Measurements from ENCODE around the gene MYO16.

MYO16 gene

GRCh38 chr13:109244566-109244965 lies 615.2 kb downstream of the MYO16 start:
- no peak for DNase-seq (ENCODE audit: extremely low read depth, low read depth)
- TF ChIP-seq, protein P1, sequence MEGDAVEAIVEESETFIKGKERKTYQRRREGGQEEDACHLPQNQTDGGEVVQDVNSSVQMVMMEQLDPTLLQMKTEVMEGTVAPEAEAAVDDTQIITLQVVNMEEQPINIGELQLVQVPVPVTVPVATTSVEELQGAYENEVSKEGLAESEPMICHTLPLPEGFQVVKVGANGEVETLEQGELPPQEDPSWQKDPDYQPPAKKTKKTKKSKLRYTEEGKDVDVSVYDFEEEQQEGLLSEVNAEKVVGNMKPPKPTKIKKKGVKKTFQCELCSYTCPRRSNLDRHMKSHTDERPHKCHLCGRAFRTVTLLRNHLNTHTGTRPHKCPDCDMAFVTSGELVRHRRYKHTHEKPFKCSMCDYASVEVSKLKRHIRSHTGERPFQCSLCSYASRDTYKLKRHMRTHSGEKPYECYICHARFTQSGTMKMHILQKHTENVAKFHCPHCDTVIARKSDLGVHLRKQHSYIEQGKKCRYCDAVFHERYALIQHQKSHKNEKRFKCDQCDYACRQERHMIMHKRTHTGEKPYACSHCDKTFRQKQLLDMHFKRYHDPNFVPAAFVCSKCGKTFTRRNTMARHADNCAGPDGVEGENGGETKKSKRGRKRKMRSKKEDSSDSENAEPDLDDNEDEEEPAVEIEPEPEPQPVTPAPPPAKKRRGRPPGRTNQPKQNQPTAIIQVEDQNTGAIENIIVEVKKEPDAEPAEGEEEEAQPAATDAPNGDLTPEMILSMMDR (IDR thresholded peaks at IDR 0.05; ENCODE audit: low read depth, low read length), result no peak

DNA sequence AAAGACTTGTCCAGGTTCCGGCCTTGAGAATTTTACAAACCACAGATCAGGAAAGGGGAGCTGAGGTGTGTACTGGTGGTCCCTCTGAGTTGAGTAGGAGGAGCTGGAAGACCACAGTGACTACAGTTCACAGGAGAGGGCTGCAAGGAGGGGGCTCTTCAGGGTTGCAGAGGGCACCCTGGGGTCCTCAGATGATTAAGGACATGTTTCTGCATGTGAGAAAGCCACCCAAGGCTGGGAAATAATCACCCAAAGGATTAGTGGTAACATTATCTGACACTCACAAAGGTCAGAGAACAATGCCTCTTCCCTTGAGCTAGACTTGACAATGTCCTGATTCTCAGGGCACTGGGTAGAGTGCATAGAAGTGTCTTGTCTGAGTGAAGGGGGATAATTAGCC lies 616.6 kb downstream of the MYO16 start:
- DNase-seq (ENCODE audit: extremely low read depth, low read depth), result no peak
- TF ChIP-seq, protein P1 (IDR thresholded peaks at IDR 0.05; ENCODE audit: low read depth, low read length), result no peak

GRCh38 chr13:109249780-109250528 lies 620.5 kb downstream of the MYO16 start:
- TF ChIP-seq, protein P1 (IDR thresholded peaks at IDR 0.05; ENCODE audit: low read depth, low read length), result no peak

GRCh38 chr13:109251956-109252355 lies 622.5 kb downstream of the MYO16 start:
- TF ChIP-seq, protein P1 (IDR thresholded peaks at IDR 0.05; ENCODE audit: low read depth, low read length), result no peak
- no peak for DNase-seq (ENCODE audit: extremely low read depth, low read depth)

More at GRCh38 chr13:109249780-109250528, 620.5 kb downstream of the MYO16 start:
- no peak for DNase-seq (ENCODE audit: extremely low read depth, low read depth)

- no peak for DNase-seq (ENCODE audit: extremely low read depth, low read depth)
- TF ChIP-seq, protein P1 (IDR thresholded peaks at IDR 0.05; ENCODE audit: low read depth, low read length), result no peak
Observed at GRCh38 chr13:109253316-109253715, 623.9 kb downstream of the MYO16 start.

DNA sequence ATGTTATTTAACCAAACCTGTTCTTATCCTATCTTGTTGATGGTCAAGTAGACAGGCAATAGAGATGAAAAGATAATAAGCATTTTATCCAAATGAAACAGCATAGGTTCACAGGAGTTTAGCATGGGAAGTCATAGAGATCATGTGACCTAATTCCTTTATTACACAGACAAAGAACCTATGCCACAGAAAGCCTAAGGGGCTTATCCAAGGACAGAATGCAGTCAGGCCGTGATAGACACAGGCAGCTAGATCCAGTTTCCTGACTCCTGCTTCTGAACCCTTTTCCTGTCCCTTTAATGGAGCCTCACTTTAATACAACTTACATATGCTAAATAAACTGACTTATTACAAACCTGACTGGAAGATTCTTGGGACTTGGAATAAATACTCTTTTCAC lies 624.9 kb downstream of the MYO16 start:
- no peak for DNase-seq (ENCODE audit: extremely low read depth, low read depth)

More for the DNA sequence above, 624.9 kb downstream of the MYO16 start:
- TF ChIP-seq, protein P1 (IDR thresholded peaks at IDR 0.05; ENCODE audit: low read depth, low read length), result no peak
